WERI-Rb-1 (cell line): ENCODE data around the gene NOTUM.

Experiments
- DNase-seq: peaks from one replicate; pipeline ENCODE4 v3.0.0-alpha.2; 2020
- H3K27ac ChIP-seq: fragments of 250-450 bp; sonication (Bioruptor Pico); 2 replicates; pipeline ENCODE4 v1.5.1; 2020; ENCODE audit warnings: mild to moderate bottlenecking, moderate library complexity
- H3K27me3 ChIP-seq: fragments of 250-450 bp; sonication (Bioruptor Pico); 2 replicates; pipeline ENCODE4 v1.5.1; 2021; ENCODE audit warnings: mild to moderate bottlenecking, low read depth, moderate library complexity; ENCODE audit not compliant: insufficient read depth, severe bottlenecking
- H3K36me3 ChIP-seq: fragments of 250-450 bp; sonication (Bioruptor Pico); 2 replicates; pipeline ENCODE4 v1.5.1; 2020; ENCODE audit warnings: mild to moderate bottlenecking, moderate library complexity
- H3K4me3 ChIP-seq: 2 replicates; pipeline ENCODE4 v1.5.1; 2011; ENCODE audit warnings: low read depth, mild to moderate bottlenecking, control low read depth, low read length
- H3K9me3 ChIP-seq: fragments of 250-450 bp; sonication (Bioruptor Pico); 2 replicates; pipeline ENCODE4 v1.5.1; 2021; ENCODE audit warnings: mild to moderate bottlenecking, moderate library complexity; ENCODE audit not compliant: severe bottlenecking
- TF ChIP-seq, protein P1 (sequence below): IDR thresholded peaks from 2 replicates; pipeline ENCODE4 v1.5.1; 2011; ENCODE audit warnings: low read depth, mild to moderate bottlenecking, control low read depth, inconsistent platforms, low read length

The NOTUM gene

DNA sequence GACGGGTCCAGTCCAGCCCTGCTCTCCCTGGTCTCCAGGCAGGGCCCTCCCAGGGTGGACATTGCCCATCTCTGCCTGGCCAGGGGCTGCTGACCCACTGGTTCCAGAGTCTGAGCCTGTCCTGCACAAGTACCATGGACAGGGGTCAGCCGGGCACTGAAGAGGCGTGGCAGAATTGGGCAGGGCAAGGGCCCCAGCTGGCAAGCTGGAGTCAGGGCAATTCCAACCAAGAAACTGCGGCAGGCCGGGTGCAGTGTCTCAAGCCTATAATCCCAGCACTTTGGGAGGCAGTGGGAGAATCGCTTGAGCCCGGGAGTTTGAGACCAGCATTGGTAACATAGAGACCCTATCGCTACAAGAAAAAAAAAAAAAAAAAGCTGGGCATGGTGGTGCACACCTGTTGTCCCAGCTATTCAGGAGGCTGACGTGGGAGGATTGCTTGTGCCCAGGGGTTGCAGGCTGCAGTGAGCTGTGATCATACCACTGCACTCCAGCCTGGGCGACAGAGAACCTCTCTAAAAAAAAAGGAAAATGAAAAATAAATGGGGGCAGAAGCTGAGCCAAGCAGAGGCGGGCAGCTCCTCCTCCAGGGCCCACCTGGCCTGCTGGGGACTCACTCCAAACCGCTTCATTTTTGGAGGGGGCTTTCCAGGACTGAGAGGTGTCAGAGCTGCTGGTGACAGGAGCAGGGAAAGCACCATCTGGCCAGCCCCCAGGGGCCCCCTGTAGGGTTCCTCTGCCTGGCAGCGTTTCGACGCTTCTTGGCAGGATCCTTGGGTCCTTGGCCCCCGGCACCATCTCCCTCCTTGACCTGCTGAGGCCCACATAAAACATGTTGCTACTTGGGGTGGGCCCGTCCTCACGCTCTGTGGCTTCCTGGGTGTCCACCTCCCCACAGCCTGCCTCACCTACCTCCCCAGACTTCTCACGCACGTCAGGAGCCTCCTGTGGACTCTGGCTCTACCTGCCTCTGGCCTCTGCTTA, 30.6 kb downstream of the NOTUM start:
- Histone ChIP-seq H3K4me3 (no peak overlapping the region), H3K9me3 (no peaks in the 10 kb centered on the region), H3K27me3 (no peaks in the 10 kb centered on the region), H3K27ac (no peak overlapping the region; the same call in 1 of the 2 replicates), H3K36me3 (peaks cover 39% of the 10 kb centered on the region)
- TF ChIP-seq, protein P1, sequence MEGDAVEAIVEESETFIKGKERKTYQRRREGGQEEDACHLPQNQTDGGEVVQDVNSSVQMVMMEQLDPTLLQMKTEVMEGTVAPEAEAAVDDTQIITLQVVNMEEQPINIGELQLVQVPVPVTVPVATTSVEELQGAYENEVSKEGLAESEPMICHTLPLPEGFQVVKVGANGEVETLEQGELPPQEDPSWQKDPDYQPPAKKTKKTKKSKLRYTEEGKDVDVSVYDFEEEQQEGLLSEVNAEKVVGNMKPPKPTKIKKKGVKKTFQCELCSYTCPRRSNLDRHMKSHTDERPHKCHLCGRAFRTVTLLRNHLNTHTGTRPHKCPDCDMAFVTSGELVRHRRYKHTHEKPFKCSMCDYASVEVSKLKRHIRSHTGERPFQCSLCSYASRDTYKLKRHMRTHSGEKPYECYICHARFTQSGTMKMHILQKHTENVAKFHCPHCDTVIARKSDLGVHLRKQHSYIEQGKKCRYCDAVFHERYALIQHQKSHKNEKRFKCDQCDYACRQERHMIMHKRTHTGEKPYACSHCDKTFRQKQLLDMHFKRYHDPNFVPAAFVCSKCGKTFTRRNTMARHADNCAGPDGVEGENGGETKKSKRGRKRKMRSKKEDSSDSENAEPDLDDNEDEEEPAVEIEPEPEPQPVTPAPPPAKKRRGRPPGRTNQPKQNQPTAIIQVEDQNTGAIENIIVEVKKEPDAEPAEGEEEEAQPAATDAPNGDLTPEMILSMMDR: no peak
- no peak for DNase-seq

DNA sequence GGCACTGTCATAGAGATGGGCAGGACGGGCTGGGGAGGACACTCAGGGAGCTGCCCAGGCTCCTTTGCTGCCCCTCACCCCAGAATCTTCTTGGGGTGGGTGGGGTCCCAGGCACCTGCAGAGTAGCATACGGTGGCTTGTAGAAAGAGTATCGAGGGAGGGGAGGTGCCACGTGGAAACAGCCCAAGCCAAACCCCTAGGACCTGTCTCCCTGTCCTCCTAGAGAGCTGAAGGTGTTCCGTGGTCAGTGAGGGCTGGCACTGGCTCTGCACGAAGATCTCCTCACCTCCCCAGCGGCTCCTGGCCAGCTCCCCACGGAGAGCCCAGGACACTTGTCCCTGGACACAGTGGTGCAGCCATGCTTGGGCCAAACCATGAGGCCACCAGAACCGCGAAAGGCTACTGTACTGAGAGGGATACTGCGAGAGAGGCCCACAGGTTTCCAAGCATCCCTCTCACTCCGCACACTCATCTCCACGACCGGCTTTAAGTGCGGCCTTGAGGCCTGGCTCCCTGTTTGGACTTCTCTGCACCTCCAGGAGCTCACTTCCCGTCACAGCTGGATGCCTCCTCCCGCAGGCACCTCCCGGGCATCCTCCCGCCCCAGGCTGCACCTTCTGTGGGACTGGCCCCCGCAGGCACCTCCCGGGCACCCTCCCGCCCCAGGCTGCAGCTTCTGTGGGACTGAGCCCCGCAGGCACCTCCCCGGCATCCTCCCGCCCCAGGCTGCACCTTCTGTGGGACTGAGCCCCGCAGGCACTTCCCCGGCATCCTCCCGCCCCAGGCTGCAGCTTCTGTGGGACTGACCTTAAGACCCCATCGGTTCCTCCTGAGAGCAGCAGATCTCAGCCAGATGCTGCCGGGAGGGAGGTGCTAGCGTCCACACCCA, 31.5 kb downstream of the NOTUM start:
- Histone ChIP-seq H3K27ac (no peak overlapping the region), H3K36me3 (peaks cover 30% of the 10 kb centered on the region), H3K27me3 (no peaks in the 10 kb centered on the region), H3K4me3 (no peak overlapping the region), H3K9me3 (no peaks in the 10 kb centered on the region)
- no peak for DNase-seq
- TF ChIP-seq, protein P1: no peak

DNA sequence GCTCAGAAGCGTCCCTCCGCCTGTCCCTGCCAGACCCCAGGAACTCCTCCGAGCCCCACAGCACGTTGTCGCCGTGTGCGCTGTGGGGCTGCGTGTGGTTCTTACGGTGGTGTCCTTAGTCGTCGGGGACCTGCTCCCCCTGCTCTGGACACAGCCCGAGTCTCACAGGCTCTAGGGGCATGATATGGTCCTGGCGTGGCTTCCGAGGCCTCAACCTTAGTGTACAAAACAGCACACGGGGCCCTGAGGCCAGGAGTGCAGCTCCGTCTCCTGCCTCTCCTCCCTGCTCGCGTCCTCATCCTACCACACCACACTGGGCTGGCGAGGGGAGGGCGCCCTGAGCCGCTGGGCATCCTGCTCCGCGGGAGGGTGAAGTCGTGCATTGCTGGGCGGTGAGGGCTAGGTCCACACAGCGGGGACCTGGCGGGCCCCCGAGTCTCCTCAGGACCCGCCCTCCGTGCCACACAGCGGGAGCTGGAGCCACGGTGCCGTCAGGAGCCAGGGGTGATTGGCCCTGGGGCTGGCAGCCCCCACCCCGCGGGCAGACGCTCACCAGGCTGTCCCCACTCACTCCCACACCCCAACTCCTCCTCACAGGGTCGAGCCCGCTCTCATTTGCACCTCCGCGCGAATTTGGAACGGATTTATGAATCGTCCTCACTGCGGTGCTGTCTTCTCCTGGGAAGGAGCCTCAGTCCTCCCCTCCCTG, 32.3 kb downstream of the NOTUM start:
- H3K36me3 ChIP-seq: peaks cover 22% of the 10 kb centered on the region
- no peak for DNase-seq
- TF ChIP-seq, protein P1: no peak
- H3K27ac ChIP-seq: peak overlapping the region; percentile 78
- H3K9me3 ChIP-seq: no peaks in the 10 kb centered on the region
- no peaks in the 10 kb centered on the region for H3K27me3 ChIP-seq
- H3K4me3 ChIP-seq: peak overlapping the region; percentile 57

DNA sequence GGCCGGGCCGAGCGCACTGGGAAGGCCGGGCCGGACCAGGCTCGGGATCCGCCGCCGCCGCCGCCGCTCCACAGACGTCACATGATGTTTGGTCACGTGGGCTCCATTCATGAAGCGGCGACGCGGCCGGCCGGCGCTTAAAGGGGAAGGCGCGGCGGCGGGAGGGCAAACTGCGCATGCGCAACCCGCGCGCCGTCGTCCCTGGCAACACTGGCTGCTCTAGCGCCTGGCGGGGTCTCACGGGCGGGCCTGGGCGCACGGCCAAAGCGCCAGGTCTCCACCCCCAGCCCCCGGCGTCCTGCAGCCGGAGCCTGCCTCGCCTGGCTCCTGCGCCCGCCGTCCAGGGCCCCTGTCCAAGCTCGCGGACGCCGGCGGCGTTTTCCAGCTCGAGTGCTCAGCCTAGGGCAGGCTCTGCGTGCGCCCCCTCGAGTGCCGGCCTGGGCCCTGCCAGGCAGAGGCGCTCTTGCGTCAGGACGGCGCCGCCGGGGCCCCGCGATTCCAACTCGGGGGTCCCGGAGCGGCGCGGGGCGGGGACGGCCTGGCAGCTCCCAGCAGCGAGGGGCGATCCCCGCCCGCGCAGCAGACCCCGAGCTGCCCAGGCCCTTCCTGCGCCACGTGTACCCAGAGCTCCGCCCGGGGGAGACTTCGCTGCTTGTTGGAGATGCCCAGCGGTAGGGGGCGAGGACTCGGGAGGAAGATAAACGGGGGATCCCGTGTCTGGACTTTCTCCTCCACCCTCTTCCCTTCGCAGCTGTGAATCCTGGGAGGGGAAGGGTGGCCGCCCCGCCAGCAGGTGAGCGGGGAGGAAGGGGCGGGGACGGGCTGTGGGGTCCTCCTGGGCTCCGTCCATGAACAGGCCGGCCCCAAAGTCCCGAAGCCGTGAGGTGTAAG, 33.1 kb downstream of the NOTUM start, which contains the start of gene MAFG:
Gene MAFG, minus strand, starts transcription at position 83 of the 891 bp plus-strand sequence. CDS start 4,550 bp downstream, outside the sequence.
- peak within 1 kb of the TSS; percentile 70 for H3K4me3 ChIP-seq
- H3K36me3 ChIP-seq: peaks cover 14% of the 10 kb centered on the region
- no peaks in the 10 kb centered on the region for H3K27me3 ChIP-seq
- peak within 1 kb of the TSS; percentile 78 for H3K27ac ChIP-seq
- TF ChIP-seq, protein P1: peak; percentile 77
- no peaks in the 10 kb centered on the region for H3K9me3 ChIP-seq
- peak; percentile 94 for DNase-seq
